GM12878 (cell line): ENCODE measurements around the gene OXA1L. TPM values are rescaled to one million over a fixed set of nuclear protein-coding genes. Genes with fewer than 3 reads are reported as not detected.
A peak's percentile ranks its signal among the peaks of the same experiment; 100 is the strongest.

Experiments
- ASH2L ChIP-seq: fragments of 300-600, 200-600 bp; sonication (generic); IDR thresholded peaks from 2 replicates; pipeline ENCODE4 v1.6.1; 2017; ENCODE audit warnings: low read depth, mild to moderate bottlenecking, borderline replicate concordance
- ATF7 ChIP-seq: fragments of 450-650 bp; IDR thresholded peaks from 2 replicates; pipeline ENCODE4 v1.6.1; 2016; ENCODE audit warnings: low read depth, mild to moderate bottlenecking
- E2F4 ChIP-seq: IDR thresholded peaks from 2 replicates; pipeline ENCODE4 v1.6.1; 2012; ENCODE audit warnings: low read depth, low read length, improper control_type of control experiment
- FOXK2 ChIP-seq: fragments of 450-650 bp; IDR thresholded peaks from 2 replicates; pipeline ENCODE4 v1.6.1; 2017; ENCODE audit warnings: mild to moderate bottlenecking, moderate library complexity
- GABPA ChIP-seq: IDR thresholded peaks from 2 replicates; pipeline ENCODE4 v1.6.1; 2014; ENCODE audit warnings: antibody characterized with exemption, low read depth, mild to moderate bottlenecking, inconsistent platforms
- HDGF ChIP-seq: fragments of 450-650 bp; IDR thresholded peaks from 2 replicates; pipeline ENCODE4 v1.6.1; 2016; ENCODE audit warnings: antibody characterized with exemption
- IKZF2 ChIP-seq, 2 experiments: fragments of 450-650 bp; IDR thresholded peaks; 2 replicates each; pipeline ENCODE4 v1.6.1; 2017; ENCODE audit warnings: mild to moderate bottlenecking in 2 of 2, moderate library complexity in 2 of 2
- KAT2A ChIP-seq: conservative IDR thresholded peaks from 2 replicates; pipeline ENCODE4 v1.6.1; 2011; ENCODE audit warnings: low read depth, low read length; ENCODE audit not compliant: control insufficient read depth
- LARP7 ChIP-seq: fragments of 450-650 bp; IDR thresholded peaks from 2 replicates; pipeline ENCODE4 v1.6.1; 2017; ENCODE audit warnings: mild to moderate bottlenecking
- MEF2A ChIP-seq: IDR thresholded peaks from 2 replicates; pipeline ENCODE4 v1.6.1; 2011; ENCODE audit warnings: low read depth, mild to moderate bottlenecking, low read length, moderate library complexity; ENCODE audit not compliant: insufficient read depth
- MXI1 ChIP-seq: fragments of 150-350 bp; IDR thresholded peaks from 2 replicates; pipeline ENCODE4 v1.6.1; 2011; ENCODE audit warnings: low read depth, mild to moderate bottlenecking, inconsistent platforms, low read length, improper control_type of control experiment
- NFYA ChIP-seq: IDR thresholded peaks from 2 replicates; pipeline ENCODE4 v1.6.1; 2011; ENCODE audit warnings: low read depth, mild to moderate bottlenecking, low read length, improper control_type of control experiment, borderline replicate concordance
- NKRF ChIP-seq: fragments of 450-650 bp; conservative IDR thresholded peaks from 2 replicates; pipeline ENCODE4 v1.6.1; 2017; ENCODE audit warnings: mild to moderate bottlenecking, moderate library complexity
- SMARCA5 ChIP-seq: fragments of 450-650 bp; IDR thresholded peaks from 2 replicates; pipeline ENCODE4 v1.6.1; 2017; ENCODE audit warnings: mild to moderate bottlenecking
- SMC3 ChIP-seq: IDR thresholded peaks from 2 replicates; pipeline ENCODE4 v1.6.1; 2011; ENCODE audit warnings: low read length, improper control_type of control experiment, borderline replicate concordance
- SREBF2 ChIP-seq: IDR thresholded peaks from 2 replicates; pipeline ENCODE4 v1.6.1; 2012; ENCODE audit warnings: mild to moderate bottlenecking, low read length
- SRF ChIP-seq, 2 experiments: IDR thresholded peaks; 2 replicates each; pipeline ENCODE4 v1.6.1; 2011; ENCODE audit warnings: low read depth in 2 of 2, low read length in 2 of 2, mild to moderate bottlenecking in 1 of 2, moderate library complexity in 1 of 2
- TCF3 ChIP-seq: IDR thresholded peaks from 2 replicates; pipeline ENCODE4 v1.6.1; 2012; ENCODE audit warnings: low read depth, mild to moderate bottlenecking, low read length, borderline replicate concordance; ENCODE audit not compliant: insufficient read depth
- WRNIP1 ChIP-seq: IDR thresholded peaks from 2 replicates; pipeline ENCODE4 v1.6.1; 2011; ENCODE audit warnings: low read depth, low read length, improper control_type of control experiment, borderline replicate concordance
- ZBTB4 ChIP-seq: fragments of 450-650 bp; formaldehyde crosslinking; IDR thresholded peaks from 2 replicates; pipeline ENCODE4 v1.4.0; 2022; ENCODE audit warnings: mild to moderate bottlenecking, moderate library complexity
- ZNF592 ChIP-seq: fragments of 450-650 bp; IDR thresholded peaks from 2 replicates; pipeline ENCODE4 v1.6.1; 2017; ENCODE audit warnings: mild to moderate bottlenecking, moderate library complexity
- ZSCAN29 ChIP-seq: fragments of 450-650 bp; IDR thresholded peaks from 2 replicates; pipeline ENCODE4 v1.6.1; 2017; ENCODE audit warnings: mild to moderate bottlenecking, moderate library complexity
- polyA plus RNA-seq, 11 experiments: library from polyadenylated mRNA; depleted of rRNA in 4 of 11; unstranded in 6 of 11; stranded (reverse) in 5 of 11; fragments of >200 nt; fragmentation: Nextera tagmentation in 4 of 11; fragmentation: Illumina TruSeq in 1 of 11; extraction: Ambion mirVana in 4 of 11; extraction: Trizol in 1 of 11; gene quantifications; 1 replicate in 1 of 11; 2 replicates in 10 of 11; pipeline versions ENCODE4 v1.2.1 to v1.2.3, GENCODE V29; 2011 to 2016; ENCODE audit warnings: inconsistent platforms in 2 of 11, missing spikeins in 2 of 11, low read depth in 1 of 11
- total RNA-seq, 4 experiments: library from RNA; depleted of rRNA in 3 of 4; stranded (reverse); fragments of >200 nt in 3 of 4; fragmentation: Illumina TruSeq in 1 of 4; extraction: Trizol in 1 of 4; gene quantifications; 2 replicates each; pipeline versions ENCODE4 v1.2.1 to v1.2.3, GENCODE V29; 2013 to 2021

Gene OXA1L
- total and polyA plus RNA-seq, 10 of the 15 experiments (the other 5 are each of a cell fraction or from before 2014, with no cell fraction given), result 105 to 289 (median 146) TPM

- TF ChIP-seq ZNF592 (no peak), MEF2A (peak; percentile 62; the same call in 1 of the 2 replicates), E2F4 (no peak), WRNIP1 (no peak; the same call in 1 of the 2 replicates), NKRF (no peak), KAT2A (no peak), IKZF2 (IDR thresholded peaks at IDR 0.05) (peak in 1 of 2 experiments; percentile 58; a peak in 1 of 4 replicates), ASH2L (no peak), HDGF (no peak), NFYA (no peak), SMARCA5 (0 out of 2 replicates have a peak, but pooled peaks have one; percentile 7), TCF3 (0 out of 2 replicates have a peak, but pooled peaks have one; percentile 30), ZBTB4 (CRISPR knock-in tag) (no peak), FOXK2 (no peak), MXI1 (no peak), GABPA (peak; percentile 35; the same call in 1 of the 2 replicates), LARP7 (no peak), SREBF2 (no peak), ZSCAN29 (no peak), SRF (IDR thresholded peaks at IDR 0.05; ENCODE audit: low read depth in 2 of 2, low read length in 2 of 2) (no peak), SMC3 (no peak), ATF7 (peak; percentile 85)
Observed at GRCh38 chr14:22794551-22794951, 28.1 kb downstream of the OXA1L start (continued).
